NT2/D1 (cell line): ENCODE results near the gene SPN.

Experiments
- DNase-seq: peaks from one replicate; pipeline ENCODE4 v3.0.0-alpha.2; 2011; ENCODE audit warnings: low read depth, low spot score
- H3K27me3 ChIP-seq: 2 replicates; pipeline ENCODE4 v1.6.0; 2011; ENCODE audit warnings: mild to moderate bottlenecking; ENCODE audit not compliant: insufficient read length, insufficient read depth
- H3K36me3 ChIP-seq: 2 replicates; pipeline ENCODE4 v1.6.1; 2011; ENCODE audit warnings: mild to moderate bottlenecking, low read length, mixed read lengths; ENCODE audit not compliant: insufficient read depth, insufficient read length
- H3K4me1 ChIP-seq: 2 replicates; pipeline ENCODE4 v1.5.1; 2011; ENCODE audit not compliant: insufficient read depth, insufficient read length
- H3K4me3 ChIP-seq: 2 replicates; pipeline ENCODE4 v1.5.1; 2011; ENCODE audit warnings: low read depth; ENCODE audit not compliant: insufficient read length
- H3K9ac ChIP-seq: 2 replicates; pipeline ENCODE4 v1.6.0; 2011; ENCODE audit warnings: low read depth; ENCODE audit not compliant: insufficient read length
- H3K9me3 ChIP-seq: 2 replicates; pipeline ENCODE4 v1.5.1; 2011; ENCODE audit warnings: mild to moderate bottlenecking, low read length; ENCODE audit not compliant: insufficient read depth
- SUZ12 ChIP-seq: IDR thresholded peaks from 2 replicates; pipeline ENCODE4 v1.6.1; 2011; ENCODE audit not compliant: insufficient read length, insufficient read depth; ENCODE audit errors: extremely low read depth
- YY1 ChIP-seq: IDR thresholded peaks from 2 replicates; pipeline ENCODE4 v1.6.1; 2011; ENCODE audit not compliant: insufficient read length, insufficient read depth
- ZNF274 ChIP-seq: IDR thresholded peaks from 2 replicates; pipeline ENCODE4 v1.6.1; 2011; ENCODE audit warnings: mild to moderate bottlenecking, low read depth, low read length

Gene SPN

GRCh38 chr16:29719063-29719462 is 56.0 kb downstream of the SPN start:
- no peaks in the 10 kb centered on the region for H3K9me3 ChIP-seq
- TF ChIP-seq YY1: no peak
- TF ChIP-seq SUZ12: no peak
- TF ChIP-seq ZNF274: no peak
- no peaks in the 10 kb centered on the region for H3K27me3 ChIP-seq
- H3K4me3 ChIP-seq: no peak overlapping the region
- peaks cover 2% of the 10 kb centered on the region for H3K4me1 ChIP-seq
- peaks cover 33% of the 10 kb centered on the region for H3K36me3 ChIP-seq
- DNase-seq: no peak
- H3K9ac ChIP-seq: no peak overlapping the region
